T-helper 2 cell (primary cell): ENCODE measurements around the gene MCM7.
A peak's percentile ranks its signal among the peaks of the same experiment; 100 is the strongest.

ENCODE experiments used
- DNase-seq, 5 experiments: peaks; one replicate each; pipeline versions ENCODE4 v3.0.0 to v3.0.0-alpha.2; 2012 to 2022

MCM7 gene

DNA sequence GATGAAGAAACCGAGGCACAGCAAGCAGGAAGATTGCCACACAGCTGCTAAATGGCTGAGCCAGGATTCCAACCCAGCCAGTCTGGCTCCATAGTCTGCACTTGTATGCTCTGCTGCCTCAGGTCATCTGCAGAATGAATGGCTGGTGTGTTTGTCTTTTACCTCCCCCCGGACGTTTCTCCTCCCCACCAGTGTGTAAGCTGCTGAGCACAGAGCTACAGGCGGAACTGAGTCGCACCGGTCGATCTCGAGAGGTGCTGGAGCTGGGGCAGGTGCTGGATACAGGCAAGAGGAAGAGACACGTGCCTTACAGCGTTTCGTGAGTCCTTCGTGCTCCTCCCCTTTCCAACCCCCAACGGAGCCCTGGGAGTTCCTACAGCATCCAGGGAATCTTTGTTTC, 20.9 kb upstream of the MCM7 start:
- DNase-seq = no peak

DNA sequence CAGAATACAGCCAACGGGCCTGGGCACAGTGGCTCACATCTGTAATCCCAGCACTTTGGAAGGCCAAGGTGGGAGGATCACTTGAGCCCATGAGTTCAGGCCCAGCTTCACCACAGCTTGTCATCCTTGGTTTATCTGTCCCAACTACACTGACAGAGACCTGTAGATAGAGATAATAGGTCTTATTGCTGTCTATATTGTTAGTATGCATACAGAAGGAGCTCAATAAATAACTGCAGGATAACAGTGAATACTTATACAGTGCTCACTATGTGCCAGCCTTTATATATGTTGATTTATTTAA, 19.5 kb upstream of the MCM7 start:
- no peak for DNase-seq

- DNase-seq = peak; percentile 33 to 84 (median 63)
These were observed 19.0 kb upstream of the MCM7 start for GRCh38 chr7:100119970-100120732.

- DNase-seq = peak; percentile 89 to 94 (median 92)
These were observed 18.1 kb upstream of the MCM7 start, which contains the start of the genes CNPY4 and TAF6 for GRCh38 chr7:100119072-100119969. CNPY4 (plus strand) TSS chr7:100119634; CDS start chr7:100119745, 111 bp downstream. TAF6 (minus strand) TSS chr7:100119358; CDS start chr7:100114209, 5,149 bp downstream.

- no peak for DNase-seq
These were observed 17.3 kb upstream of the MCM7 start for GRCh38 chr7:100118388-100119071.

DNA sequence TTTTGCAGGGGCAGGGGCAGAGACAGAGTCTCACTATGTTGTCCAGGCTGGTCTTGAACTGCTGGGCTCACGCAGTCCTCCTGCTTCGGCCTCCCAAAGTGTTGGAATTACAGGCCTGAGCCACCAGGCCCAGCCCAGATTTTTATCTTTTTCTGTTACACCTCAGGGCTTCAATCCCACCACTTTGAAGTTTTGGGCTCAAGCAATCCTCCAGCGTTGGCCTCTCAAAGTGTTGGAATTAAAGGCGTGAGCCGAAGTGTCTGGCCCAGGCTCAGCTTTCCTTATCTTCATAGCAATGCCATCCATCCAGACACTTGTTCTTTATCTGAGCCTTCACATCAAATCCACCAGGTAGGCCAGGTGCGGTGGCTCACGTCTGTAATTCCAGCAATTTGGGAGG, 13.8 kb upstream of the MCM7 start:
- DNase-seq = no peak

DNA sequence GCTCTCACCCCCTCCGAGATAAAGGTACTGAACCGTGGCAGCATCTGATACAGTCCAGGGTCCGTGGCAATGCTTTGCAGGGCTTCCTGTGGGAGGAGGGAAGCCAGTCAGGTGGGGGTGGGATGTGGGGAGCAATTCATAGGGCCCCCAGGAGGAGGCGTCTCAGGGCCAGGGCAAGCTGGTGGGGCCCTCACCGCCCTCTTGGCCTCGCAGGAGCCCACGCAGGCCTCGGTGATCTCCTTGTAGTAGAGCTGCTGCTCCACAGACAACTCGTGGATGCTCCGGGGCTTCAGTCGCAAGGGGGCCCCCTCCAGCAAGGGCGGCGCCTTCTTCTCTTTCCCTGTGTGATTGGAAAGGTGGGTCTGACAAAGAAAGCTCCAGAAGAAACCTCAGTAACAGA, 10.7 kb upstream of the MCM7 start:
- DNase-seq = no peak

GRCh38 chr7:100111156-100111555, 10.0 kb upstream of the MCM7 start:
- no peak for DNase-seq

- no peak for DNase-seq
These were observed 8.4 kb upstream of the MCM7 start for GRCh38 chr7:100109521-100110163.

DNA sequence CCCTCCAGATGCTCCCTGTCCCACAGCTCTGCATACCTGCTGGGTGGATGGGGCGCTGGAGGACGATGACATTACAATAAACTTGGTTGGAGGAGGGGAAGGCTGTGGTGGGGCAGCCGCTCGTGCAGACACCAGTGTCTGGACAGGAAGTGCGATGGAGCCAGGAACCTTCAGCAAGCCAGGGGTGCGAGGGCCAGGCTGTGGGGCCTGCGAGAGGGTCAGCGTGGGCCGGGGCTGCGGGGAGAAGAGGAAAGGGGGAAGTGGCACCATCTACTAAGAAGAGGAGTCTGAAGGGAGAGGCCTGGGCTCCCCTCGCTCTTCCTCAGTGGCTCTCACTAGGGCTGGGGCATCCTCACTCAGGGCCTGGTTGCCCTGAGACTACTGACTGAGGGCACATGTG, 6.7 kb upstream of the MCM7 start:
- DNase-seq = no peak

DNA sequence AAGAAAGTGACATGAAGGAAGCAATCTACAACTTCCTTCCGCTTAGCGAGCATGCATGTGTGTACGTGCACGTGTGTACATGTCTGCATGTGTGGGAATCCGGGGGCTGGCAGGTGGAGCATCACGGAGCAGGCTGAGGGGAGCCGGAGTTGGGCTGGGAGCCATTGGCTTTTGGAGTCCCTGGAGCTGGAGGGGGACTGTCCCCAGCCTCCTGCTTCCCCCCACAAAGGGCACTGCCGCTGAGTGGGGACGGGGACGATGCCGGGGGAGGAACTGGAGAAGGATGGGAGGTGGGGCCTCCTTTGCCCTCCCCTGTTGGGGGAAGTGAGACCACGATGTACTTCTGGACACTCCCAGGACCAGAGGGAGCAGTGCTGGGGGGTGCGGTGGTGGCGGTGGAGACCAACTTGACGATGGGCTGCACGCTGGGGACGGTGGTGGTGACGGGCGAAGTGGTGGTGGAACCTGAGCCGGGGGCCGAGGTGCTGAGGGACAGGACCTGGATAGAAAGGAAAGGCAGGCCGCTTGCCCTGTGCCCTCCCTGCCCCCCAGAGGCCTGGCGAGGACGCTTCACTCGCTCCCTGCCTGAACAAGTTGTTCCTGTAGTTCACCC, 6.0 kb upstream of the MCM7 start:
- DNase-seq = no peak

DNA sequence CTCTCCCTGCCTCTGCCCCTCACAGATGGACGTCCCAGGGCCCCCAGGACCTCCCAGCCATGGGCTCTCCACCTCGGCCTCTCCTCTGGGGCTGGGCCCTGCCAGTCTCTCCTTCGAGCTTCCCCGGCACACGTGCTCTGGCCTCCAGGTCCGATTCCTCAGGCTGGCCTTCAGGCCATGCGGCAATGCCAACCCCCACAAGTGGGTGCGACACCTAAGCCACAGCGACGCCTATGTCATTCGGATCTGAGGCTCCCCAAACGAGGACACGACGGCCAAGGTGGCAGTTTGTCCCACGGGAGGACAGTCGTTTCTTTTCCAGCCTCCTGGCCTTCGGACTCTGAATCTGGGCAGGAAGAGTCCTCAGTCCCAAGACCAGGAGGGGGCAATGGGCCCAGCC, 5.4 kb upstream of the MCM7 start:
- no peak for DNase-seq

- no peak for DNase-seq
These were observed 4.3 kb upstream of the MCM7 start for GRCh38 chr7:100105534-100105933.

- no peak for DNase-seq
These were observed 2.0 kb upstream of the MCM7 start for GRCh38 chr7:100102950-100103840.

GRCh38 chr7:100100420-100101015, 679 bp downstream of the MCM7 start:
- DNase-seq = peak; percentile 75 to 97 (median 79)

DNA sequence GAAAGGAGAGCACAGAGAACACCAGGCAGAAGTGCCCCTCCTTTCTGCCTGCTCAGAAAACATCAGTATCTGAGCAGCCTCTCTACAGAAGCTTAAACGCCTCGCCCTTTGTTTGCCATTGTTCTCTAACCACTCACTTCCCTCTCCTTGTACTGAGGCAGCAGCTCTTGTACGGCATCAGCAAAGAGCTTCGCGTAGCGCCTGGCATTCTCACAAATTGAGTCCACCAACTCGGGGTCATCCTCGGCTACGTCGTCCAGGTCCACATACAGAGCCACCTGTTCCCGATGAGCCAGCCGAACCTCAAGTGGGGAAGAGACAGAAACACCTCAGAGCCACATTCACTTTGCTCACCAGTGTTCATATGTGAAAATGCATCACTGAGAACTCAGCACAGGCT, 1.7 kb downstream of the MCM7 start:
- no peak for DNase-seq

GRCh38 chr7:100098913-100099312, 2.3 kb downstream of the MCM7 start:
- DNase-seq = no peak

DNA sequence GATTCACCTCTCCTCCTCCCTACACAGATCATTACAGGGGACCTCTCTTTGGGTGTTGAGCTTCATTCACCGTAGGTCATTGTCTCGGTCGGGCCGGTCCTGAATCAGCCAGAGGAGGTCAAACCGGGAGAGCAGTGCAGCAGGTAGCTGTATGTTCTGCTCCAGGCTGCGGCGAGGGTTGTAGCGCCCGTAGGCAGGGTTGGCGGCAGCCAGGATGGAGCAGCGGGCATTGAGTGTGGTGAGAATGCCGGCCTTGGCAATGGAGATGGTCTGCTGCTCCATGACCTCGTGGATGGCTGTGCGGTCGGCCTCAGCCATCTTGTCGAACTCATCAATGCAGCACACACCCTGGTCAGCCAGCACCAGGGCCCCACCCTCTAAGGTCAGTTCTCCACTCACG, 5.5 kb downstream of the MCM7 start:
- DNase-seq = no peak

GRCh38 chr7:100095289-100095688, 5.9 kb downstream of the MCM7 start:
- DNase-seq = no peak

- no peak for DNase-seq
These were observed 7.2 kb downstream of the MCM7 start for GRCh38 chr7:100093925-100094486.

DNA sequence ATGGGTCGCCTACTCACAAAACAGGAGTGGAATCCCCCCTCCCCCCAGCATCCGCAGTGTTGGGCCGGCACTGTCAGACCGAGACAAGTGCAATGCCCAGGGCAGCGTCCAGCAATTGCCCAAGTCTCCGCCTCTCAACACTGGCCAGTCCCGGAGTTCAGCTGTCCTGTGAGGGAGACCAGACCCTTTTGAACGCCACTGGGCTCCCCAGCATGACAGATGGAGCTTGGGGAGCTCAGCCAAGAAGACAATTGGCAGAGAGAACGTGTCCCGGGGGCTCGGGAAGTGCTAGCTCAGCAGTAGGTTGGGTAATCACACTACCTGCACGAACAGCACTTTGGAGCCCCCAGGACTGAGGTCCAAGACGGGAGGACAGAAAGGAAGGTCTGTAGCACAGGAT, 7.7 kb downstream of the MCM7 start:
- DNase-seq = no peak
